GM13977 (cell line): Measurements from ENCODE around the gene DGCR2.

Experiments used
- DNase-seq: peaks from one replicate; pipeline ENCODE4 v3.0.0; 2012; ENCODE audit warnings: low spot score
- CTCF ChIP-seq: IDR thresholded peaks from 2 replicates; pipeline ENCODE4 v1.5.1; 2012; ENCODE audit warnings: mild to moderate bottlenecking, control low read depth; ENCODE audit not compliant: insufficient read depth; ENCODE audit errors: extremely low read depth, missing control alignments
- in situ Hi-C: fragments of 300-500 bp; cut with MboI; formaldehyde crosslinking; loops from one replicate; pipeline ENCODE4 v1.12.0; 2022; ENCODE audit warnings: low sequenced_read_pairs, low pct_unique_long_range_greater_than_20kb, mixed read lengths, inconsistent platforms; ENCODE audit not compliant: unreplicated experiment

Gene DGCR2

GRCh38 chr22:19126309-19127273, 4.4 kb upstream of the DGCR2 start:
- no peak for TF ChIP-seq CTCF
- in situ Hi-C loops = no loop called here

DNA sequence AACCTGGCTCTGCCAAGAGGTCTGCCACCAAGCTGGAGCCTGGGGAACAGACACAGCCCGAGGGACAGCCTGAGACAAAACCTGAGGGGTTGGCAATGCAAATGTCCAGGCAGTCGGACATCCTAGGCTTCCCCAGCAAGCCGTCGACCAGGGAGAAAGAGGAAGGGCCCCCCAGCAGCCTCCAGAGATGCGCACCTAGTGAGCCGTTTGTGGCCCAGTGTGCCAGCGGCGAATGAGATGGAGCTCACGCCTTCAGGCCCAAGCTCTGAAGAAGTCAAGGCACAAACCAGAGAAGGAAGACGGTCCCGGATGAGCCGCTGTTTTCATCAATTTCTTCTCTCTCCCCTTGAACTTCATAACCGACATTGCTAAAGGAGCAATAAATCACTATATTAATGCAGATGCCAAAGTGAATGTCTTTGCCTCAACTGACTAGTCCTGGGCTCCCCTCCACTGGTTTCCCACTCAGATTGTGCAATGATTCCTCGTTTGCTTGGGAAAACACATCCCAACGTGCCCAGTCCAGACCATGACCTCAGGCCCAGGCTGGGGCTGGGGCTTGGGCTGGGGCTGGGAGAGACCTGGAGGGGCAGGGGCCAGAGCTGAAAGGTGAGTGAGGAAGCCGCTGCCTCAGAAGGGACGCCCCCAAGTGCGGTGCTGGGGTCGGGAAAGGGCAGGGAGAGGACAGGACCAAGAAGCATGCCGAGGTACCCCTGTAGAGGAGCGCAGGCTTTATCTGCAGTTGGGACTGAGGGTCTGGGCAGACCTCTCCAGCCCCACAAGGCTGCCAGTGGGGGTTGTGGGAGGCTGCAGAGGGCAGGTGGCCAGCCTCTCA, 3.5 kb upstream of the DGCR2 start:
- no peak for DNase-seq

More at GRCh38 chr22:19126309-19127273, 4.4 kb upstream of the DGCR2 start:
- no peak for DNase-seq

DNA sequence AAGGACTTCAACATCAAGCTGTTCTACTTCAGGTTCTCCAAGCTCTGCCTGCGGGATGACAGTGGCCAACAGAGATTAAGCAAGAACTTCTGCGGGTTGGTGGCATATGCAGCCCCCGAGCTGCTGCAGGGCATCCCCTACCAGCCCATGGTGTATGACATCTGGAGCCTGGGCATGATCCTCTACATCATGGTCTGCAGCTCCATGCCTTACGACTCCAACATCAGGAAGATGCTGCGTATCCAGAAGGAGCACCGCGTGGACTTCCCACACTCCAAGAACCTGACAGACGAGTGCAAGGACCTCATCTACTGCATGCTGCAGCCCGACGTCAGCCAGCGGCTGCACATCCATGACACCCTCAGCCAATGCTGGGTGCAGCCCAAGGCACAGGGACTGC, 2.8 kb upstream of the DGCR2 start:
- no peak for DNase-seq
- in situ Hi-C loops = no loop called here
- TF ChIP-seq CTCF = no peak

More for the DNA sequence above, 3.5 kb upstream of the DGCR2 start:
- TF ChIP-seq CTCF = no peak
- in situ Hi-C loops = no loop called here

DNA sequence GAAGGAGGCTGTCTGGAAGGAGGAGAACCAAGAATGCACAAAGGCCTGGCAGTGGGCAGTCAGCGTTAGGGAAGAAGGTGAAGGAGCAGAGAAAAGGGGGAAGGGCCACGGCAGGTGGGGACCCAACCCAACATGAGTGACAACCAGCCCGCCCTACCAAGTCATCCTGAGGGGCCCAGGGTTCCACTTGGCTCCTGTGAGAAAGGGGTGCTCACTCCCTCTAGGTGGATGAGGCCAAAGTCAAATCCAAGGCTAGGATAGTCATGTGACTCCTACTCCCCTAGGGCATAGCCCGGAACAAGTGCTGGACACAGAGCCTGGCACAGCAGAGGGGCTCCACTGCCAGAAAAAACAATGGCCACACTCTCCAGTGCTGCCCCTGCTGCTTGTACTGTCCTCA, 2.2 kb upstream of the DGCR2 start:
- DNase-seq = no peak
- TF ChIP-seq CTCF = no peak
- in situ Hi-C loops = no loop called here

DNA sequence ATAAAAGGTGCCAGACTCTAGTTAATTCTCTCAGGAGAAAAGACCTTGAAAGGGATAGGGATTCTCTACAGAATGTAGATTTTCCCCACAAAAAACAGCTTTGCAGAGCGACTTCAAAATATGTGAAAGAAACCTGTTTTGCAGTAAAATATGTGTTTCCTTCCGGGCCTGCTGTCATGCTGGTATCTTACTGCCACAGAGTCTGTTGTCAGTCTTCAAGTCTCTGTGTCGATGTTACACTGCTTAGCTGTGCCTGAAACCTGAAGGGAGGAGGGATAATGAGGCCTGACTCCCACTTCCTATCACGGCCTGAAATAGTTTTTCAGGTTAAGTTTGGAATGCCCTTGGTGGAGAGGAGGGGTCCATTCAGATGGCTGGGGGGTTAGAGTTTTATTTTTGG, 1.7 kb upstream of the DGCR2 start:
- no peak for TF ChIP-seq CTCF
- DNase-seq = no peak
- in situ Hi-C loops = no loop called here

GRCh38 chr22:19122752-19123492, 710 bp upstream of the DGCR2 start:
- DNase-seq = peak; percentile 53
- in situ Hi-C loops = no loop called here
- no peak for TF ChIP-seq CTCF
